NCI-H2029 (cell line): ENCODE results near the gene TMEM214.

Experiments
- DNase-seq: peaks from one replicate; lab custom pipeline; 2025; lab: John Stamatoyannopoulos, UW

TMEM214 gene, protein sequence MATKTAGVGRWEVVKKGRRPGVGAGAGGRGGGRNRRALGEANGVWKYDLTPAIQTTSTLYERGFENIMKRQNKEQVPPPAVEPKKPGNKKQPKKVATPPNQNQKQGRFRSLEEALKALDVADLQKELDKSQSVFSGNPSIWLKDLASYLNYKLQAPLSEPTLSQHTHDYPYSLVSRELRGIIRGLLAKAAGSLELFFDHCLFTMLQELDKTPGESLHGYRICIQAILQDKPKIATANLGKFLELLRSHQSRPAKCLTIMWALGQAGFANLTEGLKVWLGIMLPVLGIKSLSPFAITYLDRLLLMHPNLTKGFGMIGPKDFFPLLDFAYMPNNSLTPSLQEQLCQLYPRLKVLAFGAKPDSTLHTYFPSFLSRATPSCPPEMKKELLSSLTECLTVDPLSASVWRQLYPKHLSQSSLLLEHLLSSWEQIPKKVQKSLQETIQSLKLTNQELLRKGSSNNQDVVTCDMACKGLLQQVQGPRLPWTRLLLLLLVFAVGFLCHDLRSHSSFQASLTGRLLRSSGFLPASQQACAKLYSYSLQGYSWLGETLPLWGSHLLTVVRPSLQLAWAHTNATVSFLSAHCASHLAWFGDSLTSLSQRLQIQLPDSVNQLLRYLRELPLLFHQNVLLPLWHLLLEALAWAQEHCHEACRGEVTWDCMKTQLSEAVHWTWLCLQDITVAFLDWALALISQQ

DNA sequence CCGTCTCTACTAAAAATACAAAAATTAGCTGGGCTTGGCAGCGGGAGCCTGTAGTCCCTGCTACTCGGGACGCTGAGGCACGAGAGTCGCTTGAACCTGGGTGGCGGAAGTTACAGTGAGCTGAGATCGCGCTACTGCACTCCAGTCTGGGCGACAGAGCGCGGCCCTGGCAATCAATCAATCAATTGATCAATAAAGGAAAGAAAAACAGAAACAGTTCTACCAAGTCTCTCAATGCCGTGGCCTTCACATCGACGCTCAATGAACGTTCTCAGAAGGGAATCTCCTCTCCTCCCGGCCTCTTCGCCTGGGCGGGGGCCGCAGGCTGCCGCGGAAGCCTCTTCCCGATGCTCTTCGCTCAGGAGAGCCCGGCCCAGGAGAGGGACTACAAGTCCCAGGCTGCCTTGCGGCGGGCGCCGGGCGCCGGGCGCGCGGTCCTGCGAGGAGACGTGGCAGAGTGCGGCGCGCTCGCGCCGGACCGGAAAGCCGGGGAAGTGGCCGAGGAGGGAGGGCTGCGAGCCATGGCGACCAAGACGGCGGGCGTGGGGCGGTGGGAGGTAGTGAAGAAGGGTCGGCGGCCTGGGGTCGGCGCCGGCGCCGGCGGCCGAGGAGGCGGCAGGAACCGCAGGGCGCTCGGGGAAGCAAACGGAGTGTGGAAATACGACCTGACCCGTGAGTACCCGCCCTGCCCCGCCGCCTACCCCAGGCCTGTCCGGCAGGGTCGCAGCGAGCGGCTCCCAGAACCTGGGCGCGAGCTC lies at the start of gene TMEM214:
Gene TMEM214, plus strand, starts transcription at position 471 of the 758 bp plus-strand sequence. Its CDS starts 51 bp downstream, at position 522.
- DNase-seq: peak; percentile 57

DNA sequence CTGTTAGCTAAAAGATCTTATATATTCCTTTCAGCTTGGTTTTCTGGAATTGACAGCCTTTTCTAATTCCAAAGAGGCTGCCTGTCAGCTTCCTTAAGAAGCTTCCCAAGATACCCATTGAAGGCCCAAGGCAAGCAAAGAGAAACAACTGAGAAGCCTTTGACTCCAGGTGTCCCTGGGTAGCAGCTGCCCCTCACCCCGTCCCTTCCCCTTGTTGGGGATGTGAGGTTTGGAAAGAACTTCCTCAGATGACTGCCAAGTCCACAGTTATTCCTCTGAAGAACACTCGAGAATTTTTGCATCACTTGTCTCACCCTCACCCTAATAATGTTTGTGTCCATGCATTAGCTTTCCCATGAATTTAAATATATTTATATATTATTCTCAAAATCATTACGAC lies 49.0 kb upstream of the TMEM214 start:
- no peak for DNase-seq

DNA sequence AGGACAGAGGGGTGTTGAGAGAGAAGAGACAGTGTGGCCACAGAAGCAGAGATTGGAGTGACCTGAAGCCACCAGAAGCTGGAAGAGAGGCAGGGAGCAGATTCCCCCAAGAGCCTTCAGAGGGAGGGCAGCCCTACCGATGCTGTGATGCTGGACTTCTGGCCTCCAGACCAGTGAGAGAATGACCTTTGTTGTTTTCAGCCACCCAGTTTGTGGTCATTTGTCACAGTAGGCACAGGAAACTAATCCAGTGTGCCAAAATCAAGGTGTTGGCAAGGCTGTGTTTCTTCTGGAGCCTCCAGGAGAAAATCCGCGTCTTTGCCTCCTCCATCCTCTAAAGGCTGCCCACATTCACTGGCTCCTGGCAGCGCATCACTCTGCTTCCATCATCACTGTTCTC lies 47.0 kb upstream of the TMEM214 start:
- DNase-seq: no peak

DNA sequence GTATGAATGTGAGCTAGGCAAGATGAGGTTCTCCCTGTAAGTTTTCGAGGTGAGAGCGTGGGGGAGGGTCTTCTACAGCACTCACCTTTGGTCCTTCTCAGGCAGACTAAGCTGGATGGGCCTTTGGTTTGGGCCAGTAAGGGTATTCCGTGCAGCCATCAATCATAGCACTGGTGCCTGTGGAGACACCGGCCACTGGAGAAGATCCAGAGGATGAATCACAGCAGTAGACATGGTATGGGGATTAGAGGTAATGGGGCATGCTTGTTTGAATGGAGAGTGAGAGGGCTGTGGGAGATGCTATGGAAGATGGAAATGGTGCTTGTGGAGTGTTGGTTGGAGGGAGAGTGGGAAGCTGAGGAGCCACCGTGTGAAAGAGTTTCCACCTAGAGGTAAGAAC lies 46.2 kb upstream of the TMEM214 start:
- no peak for DNase-seq

DNA sequence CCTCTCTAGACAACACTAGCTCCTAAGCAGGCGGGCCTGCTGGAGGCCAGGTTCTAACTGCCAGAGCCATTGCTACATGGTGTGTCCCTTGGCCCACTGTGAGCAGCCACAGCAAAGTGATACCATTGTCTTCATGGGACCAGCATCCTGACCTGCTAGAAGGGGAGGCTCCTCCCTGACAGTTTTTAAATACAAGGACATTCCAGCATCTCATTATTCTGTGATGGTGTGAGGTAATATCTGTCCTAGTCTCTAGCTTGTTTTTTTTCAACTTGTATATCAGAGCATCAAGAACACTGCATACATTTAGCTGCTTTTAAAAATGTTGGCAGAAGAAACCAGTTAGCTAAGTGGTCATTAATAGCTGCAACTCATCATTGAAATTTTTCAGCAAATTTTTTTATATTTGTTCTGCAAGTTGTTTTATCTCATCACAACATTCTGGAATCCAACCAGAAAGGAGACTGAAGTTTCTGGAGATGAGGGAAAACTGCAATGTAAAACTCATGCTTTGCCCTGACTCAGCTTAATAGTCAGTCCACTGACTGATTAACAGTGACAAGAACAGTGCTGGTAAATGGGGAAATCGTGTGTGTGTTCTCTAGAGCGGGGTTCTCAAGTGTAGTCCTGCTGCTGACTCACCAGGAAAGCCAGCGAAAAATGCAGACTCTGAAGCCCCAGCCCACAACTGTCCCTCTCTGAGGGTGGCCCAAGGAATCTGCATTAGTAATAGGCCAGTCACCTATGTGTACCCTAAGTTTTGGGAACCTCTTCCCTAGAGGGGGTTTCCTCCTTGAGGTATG lies 44.5 kb upstream of the TMEM214 start:
- DNase-seq: no peak

DNA sequence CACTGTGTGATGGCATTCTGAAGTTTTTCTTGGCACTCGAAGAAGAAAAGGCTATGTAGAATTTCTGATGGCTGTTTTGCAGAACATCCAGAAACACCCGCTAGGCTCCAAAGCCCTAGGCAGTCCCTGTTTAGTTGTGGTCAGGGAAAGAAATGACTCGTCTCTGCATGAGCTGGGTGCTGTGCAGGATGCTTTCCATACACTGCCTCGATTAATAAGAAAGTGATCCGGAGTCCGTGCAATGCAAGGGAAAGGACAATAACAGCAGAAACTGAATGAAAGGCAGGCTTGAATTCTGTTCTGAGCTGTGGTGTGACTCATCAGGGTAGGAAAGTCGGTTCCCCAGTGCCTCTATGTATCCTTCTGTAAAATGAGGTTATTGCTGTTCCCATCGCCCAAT lies 43.6 kb upstream of the TMEM214 start:
- no peak for DNase-seq

DNA sequence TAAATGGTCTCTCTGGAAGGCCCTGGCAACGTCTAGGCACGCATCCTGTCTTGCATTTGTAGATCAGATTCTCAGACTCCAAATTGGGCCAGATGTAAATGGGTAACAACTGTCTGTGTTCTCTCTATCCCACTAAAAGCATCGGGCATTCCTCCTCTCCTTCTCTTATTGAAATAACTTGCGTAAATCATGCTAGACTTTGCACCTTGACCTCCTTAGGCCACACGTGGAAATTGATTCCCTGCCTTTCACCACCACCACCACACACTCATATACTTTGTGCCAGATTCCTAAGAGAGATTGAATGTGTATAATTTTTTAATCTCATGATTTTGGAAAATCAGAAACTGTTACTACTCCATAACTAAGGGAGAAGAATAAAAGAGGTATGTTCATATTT lies 41.0 kb upstream of the TMEM214 start:
- no peak for DNase-seq

DNA sequence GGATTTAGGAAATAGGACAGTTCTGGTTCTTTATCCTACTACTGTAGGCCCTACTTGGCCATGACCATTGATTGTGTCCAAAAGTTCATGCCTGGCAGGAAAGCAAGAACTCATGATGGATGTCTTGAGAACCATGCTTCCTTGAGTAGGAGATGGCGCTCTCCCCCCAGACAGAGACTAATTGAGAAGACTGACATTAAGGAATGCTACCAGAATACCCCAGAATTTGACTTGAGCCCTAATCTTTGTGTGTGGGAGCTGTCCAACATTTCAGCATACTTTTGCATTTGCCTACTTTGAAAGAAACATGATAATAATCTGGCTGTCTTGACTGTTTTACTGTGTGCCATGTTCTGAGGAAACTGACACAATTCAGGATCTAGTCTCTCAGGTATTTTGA lies 39.0 kb upstream of the TMEM214 start:
- no peak for DNase-seq

DNA sequence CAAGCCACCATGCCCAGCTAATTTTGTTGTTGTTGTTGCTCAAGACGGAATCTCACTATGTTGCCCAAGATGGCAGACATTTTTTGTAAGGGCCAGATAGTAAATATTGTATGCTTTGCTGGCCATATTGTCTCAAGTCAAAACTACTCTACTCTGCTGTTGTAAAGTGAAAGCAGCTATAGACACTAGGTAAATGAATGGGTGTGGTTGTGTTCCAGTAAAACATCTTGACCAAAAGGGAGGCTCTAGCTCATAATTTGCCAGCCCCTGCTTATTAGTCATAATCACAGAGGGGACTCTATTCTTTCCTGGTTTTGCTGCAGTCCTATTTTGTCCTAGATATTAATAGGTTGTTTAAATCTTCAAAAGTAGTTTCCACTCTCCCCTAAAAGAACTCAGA lies 37.8 kb upstream of the TMEM214 start:
- DNase-seq: no peak

DNA sequence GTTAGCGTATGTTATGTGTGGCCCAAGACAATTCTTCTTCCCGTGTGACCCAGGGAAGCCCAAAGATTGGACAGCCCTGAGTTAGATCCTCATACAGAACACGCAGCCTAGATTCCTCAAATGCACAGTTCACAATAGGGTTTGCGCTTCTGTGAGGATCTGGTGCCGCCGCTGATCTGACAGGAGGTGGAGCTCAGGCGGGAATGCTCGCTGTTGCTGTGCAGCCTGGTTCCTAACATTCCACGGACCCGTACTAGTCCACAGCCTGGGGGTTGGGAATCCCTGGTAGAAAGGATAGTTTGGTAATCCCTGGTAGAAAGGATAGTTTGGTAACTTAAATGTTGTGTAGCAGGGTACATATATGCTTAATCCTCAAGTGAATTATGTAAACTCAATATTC lies 35.4 kb upstream of the TMEM214 start:
- no peak for DNase-seq

DNA sequence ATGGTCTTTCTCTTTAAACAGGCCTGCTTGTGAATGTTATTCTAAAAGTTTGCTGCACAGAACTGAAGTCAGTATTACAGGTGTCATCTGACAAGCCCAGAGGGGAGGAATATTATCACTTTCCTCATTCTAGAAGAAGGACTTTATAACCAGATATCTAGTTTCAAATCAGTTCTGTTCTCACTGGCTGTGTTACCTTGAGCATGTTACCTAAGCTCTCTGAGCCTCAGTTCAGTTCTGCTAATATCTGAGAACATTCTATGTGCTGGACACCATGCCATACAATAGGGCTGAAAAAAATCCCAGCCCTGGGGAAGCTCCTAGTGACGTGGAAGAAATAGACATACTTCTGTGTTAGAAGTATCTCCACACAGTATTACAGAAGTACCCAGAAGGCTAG lies 34.4 kb upstream of the TMEM214 start:
- no peak for DNase-seq

DNA sequence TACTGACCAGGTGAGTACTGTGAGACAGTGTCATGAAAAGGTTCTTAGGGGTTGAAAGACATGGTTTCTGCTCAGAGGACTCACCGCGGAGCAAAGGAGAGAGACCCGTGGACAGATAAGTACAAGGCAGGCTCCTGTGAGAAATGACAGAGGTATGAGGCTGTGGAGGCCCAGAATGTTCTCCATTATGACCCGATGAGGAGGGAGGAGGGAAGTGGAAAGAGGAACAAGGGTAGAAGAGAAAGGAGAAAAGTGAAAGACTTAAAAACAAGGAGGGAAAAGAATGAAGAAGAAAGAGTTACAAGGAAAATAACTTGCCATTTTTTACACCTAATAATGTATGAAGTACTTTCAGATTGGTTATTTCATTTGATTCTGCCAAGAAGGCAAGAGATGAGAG lies 32.5 kb upstream of the TMEM214 start:
- DNase-seq: no peak

DNA sequence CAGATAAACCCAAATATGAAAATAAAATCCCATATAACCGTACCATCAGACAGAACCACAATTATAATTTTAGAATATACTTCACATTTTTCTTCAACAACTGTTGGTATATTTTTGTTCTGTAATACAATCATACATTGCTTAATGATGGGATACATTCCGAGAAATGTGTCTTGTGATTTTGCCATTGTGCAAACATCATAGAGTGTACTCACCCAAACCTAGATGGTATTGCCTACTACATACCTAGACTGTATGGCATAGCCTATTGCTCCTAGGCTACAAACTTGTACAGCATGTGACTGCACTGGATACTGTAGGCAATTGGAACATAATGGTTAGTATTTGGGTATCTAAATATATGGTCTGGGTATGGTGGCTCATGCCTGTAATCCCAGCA lies 31.8 kb upstream of the TMEM214 start:
- DNase-seq: no peak

DNA sequence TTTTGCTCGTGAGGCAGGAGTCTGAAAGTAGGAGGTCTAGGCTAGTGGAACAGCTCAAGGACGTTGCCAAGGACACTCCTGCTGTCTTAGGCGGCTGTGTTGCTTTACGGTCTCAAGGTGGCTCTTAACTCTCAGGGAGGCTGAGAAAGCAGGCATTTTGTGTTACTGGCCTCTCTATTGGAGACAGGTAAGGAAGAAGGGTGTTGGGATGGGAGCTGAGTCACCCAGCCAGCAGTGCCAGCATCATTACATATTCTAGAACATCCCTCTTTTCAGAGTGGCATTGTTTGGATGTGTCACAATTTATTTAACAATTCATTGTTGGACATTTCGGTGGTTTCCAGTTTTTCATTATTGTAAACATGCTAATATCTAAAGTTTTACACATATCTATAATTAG lies 30.8 kb upstream of the TMEM214 start:
- no peak for DNase-seq

DNA sequence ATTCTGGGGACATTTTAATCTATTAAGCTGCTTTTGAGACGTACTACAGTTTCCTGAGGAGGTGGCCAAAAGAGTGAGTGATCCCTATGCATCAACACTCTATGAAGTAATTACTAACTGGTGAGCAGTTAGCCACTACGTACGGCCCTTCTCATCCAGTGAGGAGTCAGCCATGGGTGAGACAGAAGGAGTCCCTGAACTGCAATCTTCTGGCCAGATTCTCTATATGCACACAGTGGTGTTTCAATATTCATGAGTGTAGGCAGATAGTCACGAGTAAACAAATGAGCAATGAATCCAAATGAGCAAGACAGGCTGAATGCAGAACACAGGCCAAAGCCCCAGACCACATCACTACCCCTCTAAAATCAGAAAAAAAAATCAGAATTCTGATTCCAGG lies 29.8 kb upstream of the TMEM214 start:
- DNase-seq: no peak

DNA sequence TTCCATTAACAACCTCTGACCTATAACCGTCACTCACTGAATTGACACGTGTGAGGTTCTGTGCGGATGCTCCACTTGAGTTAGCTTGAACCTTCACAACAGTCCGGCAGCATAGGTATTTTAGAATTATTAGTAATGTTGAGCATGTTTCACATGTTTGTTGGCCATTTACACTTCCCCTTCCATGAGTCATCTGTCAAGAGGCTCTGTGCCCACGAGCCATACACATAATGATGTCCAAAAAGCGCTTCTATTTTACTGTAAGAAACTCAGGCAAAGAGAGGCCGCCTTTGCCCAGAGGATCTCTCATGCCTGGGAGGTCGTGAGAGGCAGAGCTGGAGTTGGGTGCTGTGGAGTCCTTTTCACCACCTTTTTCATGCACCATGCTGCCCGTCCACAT lies 28.9 kb upstream of the TMEM214 start:
- no peak for DNase-seq

DNA sequence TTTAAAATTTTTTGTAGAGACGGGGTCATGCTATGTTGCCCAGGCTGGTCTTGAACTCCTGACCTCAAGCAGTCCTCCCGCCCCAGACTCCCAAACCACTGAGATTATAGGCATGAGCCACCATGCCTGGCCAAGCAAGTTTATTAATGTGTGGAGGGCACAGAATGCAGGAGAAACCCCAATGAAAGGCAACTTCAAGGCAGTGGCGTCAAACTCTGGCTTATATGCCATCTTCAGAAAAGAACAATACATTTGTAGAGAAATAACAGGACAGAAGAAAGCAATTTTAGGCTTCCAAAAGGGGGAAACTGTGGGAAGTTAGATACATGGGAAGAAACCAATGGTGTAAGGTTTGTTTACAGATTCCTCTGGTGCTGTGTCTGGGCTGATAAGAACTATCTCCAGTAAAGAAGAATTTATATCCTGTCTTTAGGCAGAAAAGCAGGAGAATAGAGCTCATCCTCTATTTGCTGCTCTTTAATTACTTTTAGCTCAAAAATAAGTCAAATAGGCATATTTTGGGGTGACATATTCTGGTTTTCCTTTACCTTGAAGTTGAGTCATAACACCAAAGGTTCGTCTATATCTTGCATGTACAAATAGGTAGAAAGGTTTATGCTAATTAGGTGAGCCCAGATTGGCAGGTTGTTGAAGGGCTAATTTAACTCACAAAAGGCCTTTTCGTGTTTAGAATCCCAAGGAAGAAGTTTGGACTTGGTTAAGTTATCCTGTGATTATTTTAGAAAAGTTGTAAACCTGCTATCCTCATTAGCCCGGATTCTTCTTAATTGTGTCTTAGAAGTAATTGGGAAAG lies 26.0 kb upstream of the TMEM214 start:
- no peak for DNase-seq

DNA sequence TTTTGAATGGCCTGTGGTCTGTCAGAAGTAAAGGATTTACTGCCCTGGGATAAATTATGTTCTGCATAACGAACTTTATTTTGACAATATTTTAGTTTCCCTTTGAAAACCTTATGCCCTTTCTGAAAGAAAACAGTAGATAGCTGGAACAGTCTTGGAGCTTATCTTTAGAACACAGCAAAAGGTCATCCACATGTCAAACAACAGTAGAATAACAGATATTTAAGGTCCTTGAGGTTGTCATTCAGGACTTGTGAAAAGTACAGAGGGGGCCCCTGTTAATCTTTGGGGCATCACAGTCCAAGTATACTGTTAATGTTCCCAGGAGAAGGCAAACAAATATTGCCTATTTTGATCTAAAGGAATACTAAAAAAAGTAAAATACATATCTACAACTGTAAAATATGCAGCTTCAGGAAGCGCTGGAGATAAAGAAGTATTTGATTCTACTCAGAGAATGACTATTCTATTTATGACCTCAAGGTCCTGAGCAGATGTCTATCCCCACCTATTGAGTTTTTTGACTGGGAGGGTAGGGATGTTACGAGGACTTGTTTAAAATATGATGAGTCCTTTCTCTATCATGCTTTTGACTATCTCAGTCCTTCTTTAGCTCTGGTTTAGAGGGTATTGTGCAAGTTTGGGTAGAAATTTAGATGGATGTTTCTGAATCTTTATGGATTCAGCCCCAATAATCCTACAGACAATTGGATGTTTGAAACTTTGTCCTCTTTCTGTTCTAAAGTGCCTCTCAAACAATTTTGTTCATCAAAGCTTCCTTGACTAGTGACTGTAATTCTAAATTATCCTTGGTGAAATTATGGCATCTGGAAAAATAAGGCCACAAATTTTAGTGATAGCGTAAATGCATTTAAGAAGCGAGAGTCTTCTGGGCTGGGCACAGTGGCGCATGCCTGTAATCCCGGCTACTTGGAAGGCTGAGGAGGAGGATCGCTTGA lies 25.1 kb upstream of the TMEM214 start:
- DNase-seq: no peak

DNA sequence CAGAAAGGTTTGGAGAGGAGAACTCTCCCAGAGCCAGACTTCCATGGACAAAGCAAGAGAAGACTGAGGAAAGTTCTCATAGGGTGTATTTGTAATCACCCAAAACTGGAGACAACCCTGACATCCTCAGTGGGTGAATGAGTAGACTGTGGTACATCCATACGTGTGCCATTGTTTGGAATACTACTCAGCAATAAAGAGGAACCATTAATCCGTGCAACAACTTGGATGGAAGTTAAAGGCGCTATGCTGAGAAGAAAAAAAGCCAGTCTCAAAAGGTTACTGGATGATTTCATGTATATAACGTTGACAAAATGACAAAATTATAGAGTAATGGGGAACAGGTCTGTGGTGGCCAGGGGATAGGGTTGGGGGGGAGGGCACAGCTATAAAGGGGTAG lies 24.1 kb upstream of the TMEM214 start:
- DNase-seq: no peak

DNA sequence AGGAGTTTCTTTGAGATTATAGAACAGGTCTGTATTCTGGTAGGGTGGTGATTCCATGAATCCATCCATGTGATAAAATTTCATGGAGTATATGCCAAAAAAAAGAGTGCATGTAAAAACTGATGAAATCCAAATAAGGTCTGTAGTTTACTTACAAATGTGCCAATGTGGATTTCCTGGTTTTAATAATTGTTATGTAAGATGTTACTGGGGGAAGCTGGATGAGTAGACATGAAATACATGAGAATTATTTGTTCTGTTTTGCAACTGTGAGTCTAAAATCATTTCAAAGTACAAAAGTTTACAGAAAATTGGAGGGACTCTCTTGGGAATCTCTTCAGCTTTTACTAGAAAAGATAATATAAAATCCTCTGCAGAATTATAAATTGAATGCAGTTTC lies 23.7 kb upstream of the TMEM214 start:
- DNase-seq: no peak
